Lower leg skin (tissue), 4 donors: Measurements from ENCODE around the gene ZBTB38. TPM values are rescaled to one million over a fixed set of nuclear protein-coding genes. Genes with fewer than 3 reads are reported as not detected.

Experiments
- DNase-seq, 2 donors: peaks; one replicate each; pipeline ENCODE4 v3.0.0-alpha.2; 2019; ENCODE audit warnings: low spot score in 2 of 2
- H3K4me3 ChIP-seq: fragments of 200-600 bp; sonication (generic); 2 replicates; pipeline ENCODE4 v1.5.1; 2017; ENCODE audit warnings: mild to moderate bottlenecking, low read depth; ENCODE audit not compliant: poor library complexity, severe bottlenecking
- POLR2A ChIP-seq, 2 donors: fragments of 450-650 bp; IDR thresholded peaks; one replicate each; pipeline ENCODE4 v1.6.1; 2016 to 2017; ENCODE audit warnings: antibody characterized with exemption in 2 of 2, mild to moderate bottlenecking in 1 of 2, moderate library complexity in 1 of 2
- WGBS, 2 donors: methylation state at CpG; one replicate each; pipeline ENCODE4 v1.1.5; 2018; 5-methylcytosine and 5-hydroxymethylcytosine counted together
- intact Hi-C: fragments of 100-400 bp; cut with DNase I; formaldehyde crosslinking; loops from one replicate; pipeline ENCODE4 v1.15.0; 2023; ENCODE audit warnings: low total_unique reads
- total RNA-seq, 4 donors: library from RNA; depleted of rRNA; stranded (reverse); fragments of >200 nt; gene quantifications; one replicate each; pipeline ENCODE4 v1.1.0, GENCODE V29; 2016
- TF ChIP-seq, protein P1 (sequence below), 3 donors: fragments of 450-650 bp; IDR thresholded peaks; one replicate each; pipeline ENCODE4 v1.5.1; 2016; ENCODE audit warnings: antibody characterized with exemption in 3 of 3, mild to moderate bottlenecking in 3 of 3, moderate library complexity in 2 of 3

The ZBTB38 gene
- total RNA-seq, 4 donors from 2014 or later = 46.8 to 104 (median 72.6) TPM

DNA sequence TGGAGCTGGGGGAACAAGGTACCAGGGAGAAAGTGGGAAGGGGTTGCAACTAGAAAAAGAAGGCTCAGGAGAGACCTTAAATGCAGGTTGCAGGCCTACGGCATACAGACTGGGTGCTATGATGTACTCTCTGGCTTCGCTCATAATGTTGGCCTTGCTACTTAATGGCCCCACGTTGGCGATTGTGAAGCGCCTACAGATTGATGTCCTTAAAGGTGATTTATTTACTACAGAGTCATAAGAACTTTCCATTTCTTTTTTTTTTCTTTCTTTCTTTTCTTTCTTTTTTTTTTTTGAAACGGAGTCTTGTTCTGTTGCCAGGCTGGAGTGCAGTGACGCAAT, 25.4 kb downstream of the ZBTB38 start:
- no peak for TF ChIP-seq POLR2A (IDR thresholded peaks at IDR 0.05)
- TF ChIP-seq, protein P1, sequence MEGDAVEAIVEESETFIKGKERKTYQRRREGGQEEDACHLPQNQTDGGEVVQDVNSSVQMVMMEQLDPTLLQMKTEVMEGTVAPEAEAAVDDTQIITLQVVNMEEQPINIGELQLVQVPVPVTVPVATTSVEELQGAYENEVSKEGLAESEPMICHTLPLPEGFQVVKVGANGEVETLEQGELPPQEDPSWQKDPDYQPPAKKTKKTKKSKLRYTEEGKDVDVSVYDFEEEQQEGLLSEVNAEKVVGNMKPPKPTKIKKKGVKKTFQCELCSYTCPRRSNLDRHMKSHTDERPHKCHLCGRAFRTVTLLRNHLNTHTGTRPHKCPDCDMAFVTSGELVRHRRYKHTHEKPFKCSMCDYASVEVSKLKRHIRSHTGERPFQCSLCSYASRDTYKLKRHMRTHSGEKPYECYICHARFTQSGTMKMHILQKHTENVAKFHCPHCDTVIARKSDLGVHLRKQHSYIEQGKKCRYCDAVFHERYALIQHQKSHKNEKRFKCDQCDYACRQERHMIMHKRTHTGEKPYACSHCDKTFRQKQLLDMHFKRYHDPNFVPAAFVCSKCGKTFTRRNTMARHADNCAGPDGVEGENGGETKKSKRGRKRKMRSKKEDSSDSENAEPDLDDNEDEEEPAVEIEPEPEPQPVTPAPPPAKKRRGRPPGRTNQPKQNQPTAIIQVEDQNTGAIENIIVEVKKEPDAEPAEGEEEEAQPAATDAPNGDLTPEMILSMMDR (IDR thresholded peaks at IDR 0.05) = no peak
- DNase-seq = no peak
- H3K4me3 ChIP-seq = no peak overlapping the region
- intact Hi-C loops = no loop called here
- WGBS, 2 donors = 90 to 91% methylated on average over 7 of the region's 7 CpGs

DNA sequence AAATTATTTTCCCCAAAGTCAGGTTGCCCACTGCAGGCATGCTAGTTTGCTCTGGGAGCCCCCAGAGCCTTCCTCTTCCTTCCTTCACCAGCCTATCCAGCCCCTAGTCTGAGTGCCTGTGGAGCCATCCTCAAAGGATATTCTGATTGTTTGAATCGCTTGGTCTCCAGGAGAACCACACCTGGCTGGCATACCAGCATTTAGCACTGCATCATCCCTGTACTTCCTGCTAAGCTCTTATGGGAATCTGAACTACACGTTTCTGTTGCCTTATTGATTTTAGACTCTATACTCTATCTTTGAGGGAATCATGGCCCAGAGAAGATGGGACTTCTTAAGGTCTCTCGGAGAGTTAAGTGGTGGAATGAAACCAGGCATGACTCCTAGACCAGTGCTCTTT, 26.3 kb downstream of the ZBTB38 start:
- intact Hi-C loops = no loop called here
- WGBS, 2 donors = 89 to 93% methylated on average over 3 of the region's 3 CpGs
- no peak overlapping the region for H3K4me3 ChIP-seq
- DNase-seq = no peak
- TF ChIP-seq, protein P1 (IDR thresholded peaks at IDR 0.05) = no peak
- no peak for TF ChIP-seq POLR2A (IDR thresholded peaks at IDR 0.05)

DNA sequence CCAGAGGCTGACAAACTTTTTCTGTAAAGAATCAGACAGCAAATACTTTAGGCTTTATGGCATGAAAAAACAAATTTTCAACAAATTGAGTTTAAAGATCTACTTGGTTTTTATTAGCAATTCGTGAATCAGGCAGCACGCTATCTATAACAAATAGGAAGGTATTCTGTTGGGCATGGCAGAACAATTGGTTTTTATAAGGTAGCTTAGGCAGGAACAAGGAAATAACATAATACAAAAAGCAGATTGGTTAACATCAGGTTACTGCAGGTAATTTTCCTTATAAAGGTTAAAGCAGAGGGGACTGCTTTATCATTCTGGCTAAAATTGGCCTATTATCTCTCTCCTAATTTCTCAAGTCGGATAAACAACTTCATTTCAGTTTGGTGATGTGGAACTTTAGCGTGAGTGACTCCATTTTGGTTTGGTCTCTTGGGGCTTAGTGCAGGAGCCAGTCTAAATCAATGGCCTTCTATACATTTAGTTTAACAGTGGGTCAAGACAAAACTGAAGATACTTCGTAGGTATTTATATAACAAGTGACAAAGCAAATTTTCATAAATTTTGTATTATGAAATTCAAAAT, 26.8 kb downstream of the ZBTB38 start:
- no peak overlapping the region for H3K4me3 ChIP-seq
- intact Hi-C loops = no loop called here
- 95 to 98% methylated on average over 5 of the region's 5 CpGs for WGBS, 2 donors
- TF ChIP-seq, protein P1 (IDR thresholded peaks at IDR 0.05) = no peak
- no peak for TF ChIP-seq POLR2A (IDR thresholded peaks at IDR 0.05)
- no peak for DNase-seq

GRCh38 chr3:141397996-141398395, 29.7 kb downstream of the ZBTB38 start:
- intact Hi-C loops = no loop called here
- TF ChIP-seq, protein P1 (IDR thresholded peaks at IDR 0.05) = no peak
- TF ChIP-seq POLR2A (IDR thresholded peaks at IDR 0.05) = no peak
- WGBS, 2 donors = 97 to 98% methylated on average over 5 of the region's 5 CpGs
- no peak for DNase-seq
- no peak overlapping the region for H3K4me3 ChIP-seq

DNA sequence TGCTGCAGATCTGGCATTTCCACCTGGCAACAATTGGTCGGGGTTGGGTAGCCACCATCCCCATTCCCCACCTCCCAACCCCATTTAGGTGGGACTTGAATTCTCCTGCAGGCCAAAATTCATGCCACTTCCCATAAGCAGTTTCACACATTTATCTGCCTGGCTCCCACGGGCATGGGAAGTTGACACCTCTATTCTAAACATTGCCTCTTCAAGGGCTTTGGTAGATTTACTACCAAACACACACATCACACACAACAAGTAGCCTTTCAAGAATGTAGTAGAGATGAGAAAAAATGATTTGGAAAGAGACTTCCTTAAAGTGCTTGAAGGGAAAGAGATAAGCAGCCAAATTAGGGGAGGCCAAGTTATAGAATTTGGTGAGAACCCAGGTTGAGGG, 30.9 kb downstream of the ZBTB38 start:
- intact Hi-C loops = no loop called here
- DNase-seq = no peak
- no peak for TF ChIP-seq POLR2A (IDR thresholded peaks at IDR 0.05)
- TF ChIP-seq, protein P1 (IDR thresholded peaks at IDR 0.05) = no peak
- no peak overlapping the region for H3K4me3 ChIP-seq
- 63 to 66% methylated on average over 2 of the region's 2 CpGs for WGBS, 2 donors
